Transverse colon (tissue), 4 donors: ENCODE measurements around the gene RHBDD1. TPM values are rescaled to one million over a fixed set of nuclear protein-coding genes. Genes with fewer than 3 reads are reported as not detected.

ENCODE experiments used
- DNase-seq: peaks from one replicate; pipeline ENCODE4 v3.0.0-alpha.2; 2019
- H3K27ac ChIP-seq, 4 donors: fragments of 200-600 bp; sonication (generic); 2 replicates each; pipeline ENCODE4 v1.5.1; 2016 to 2018; ENCODE audit warnings: inconsistent platforms in 4 of 4
- H3K27me3 ChIP-seq: fragments of 200-600 bp; sonication (generic); 2 replicates; pipeline ENCODE4 v1.5.1; 2017; ENCODE audit warnings: inconsistent platforms
- H3K36me3 ChIP-seq, 4 donors: fragments of 200-600 bp; sonication (generic); 2 replicates each; pipeline ENCODE4 v1.5.1; 2017 to 2019; ENCODE audit warnings: inconsistent platforms in 4 of 4
- H3K4me1 ChIP-seq, 4 donors: fragments of 200-600 bp; sonication (generic); 2 replicates each; pipeline ENCODE4 v1.5.1; 2017 to 2020; ENCODE audit warnings: inconsistent platforms in 4 of 4
- H3K4me3 ChIP-seq, 4 donors: fragments of 200-600 bp; sonication (generic); 1 replicate in 1 of 4; 2 replicates in 3 of 4; pipeline versions ENCODE4 v1.5.1 to v1.6.1; 2017 to 2019; ENCODE audit warnings: inconsistent platforms in 4 of 4
- H3K9me3 ChIP-seq, 2 donors: fragments of 200-600 bp; sonication (generic); 2 replicates each; pipeline ENCODE4 v1.5.1; 2017 to 2019; ENCODE audit warnings: inconsistent platforms in 2 of 2
- EP300 ChIP-seq: sonication (generic); formaldehyde crosslinking; IDR thresholded peaks from one replicate; pipeline ENCODE4 v1.6.1; 2017; ENCODE audit warnings: antibody characterized with exemption, low read depth
- POLR2A ChIP-seq: fragments of 450-650 bp; IDR thresholded peaks from one replicate; pipeline ENCODE4 v1.6.1; 2016; ENCODE audit warnings: antibody characterized with exemption, mild to moderate bottlenecking, moderate library complexity
- POLR2AphosphoS5 ChIP-seq, 3 donors: sonication (generic); formaldehyde crosslinking; IDR thresholded peaks; one replicate each; pipeline ENCODE4 v1.6.1; 2016; ENCODE audit warnings: antibody characterized with exemption in 3 of 3
- WGBS, 2 donors: methylation state at CpG; one replicate each; pipeline ENCODE4 v1.1.5; 2018; ENCODE audit warnings: low coverage in 1 of 2; 5-methylcytosine and 5-hydroxymethylcytosine counted together
- in situ Hi-C, 4 donors: fragments of 200-750 bp; cut with MboI; loops; one replicate each; pipeline versions ENCODE4 v1.15.0 to v1.15.1; 2017; ENCODE audit warnings: low sequenced_read_pairs in 3 of 4, low pct_ligation_motif_present in 1 of 4, low pct_unique_long_range_greater_than_20kb in 1 of 4
- intact Hi-C: fragments of 100-400 bp; cut with DNase I; formaldehyde crosslinking; loops from one replicate; pipeline ENCODE4 v1.15.1; 2023; ENCODE audit warnings: low total_unique reads
- total RNA-seq, 4 donors: library from RNA; depleted of rRNA; stranded (reverse); fragments of >200 nt; gene quantifications; one replicate each; pipeline ENCODE4 v1.1.0, GENCODE V29; 2016
- TF ChIP-seq, protein P1 (sequence below), 5 experiments: fragments of 200-600 bp in 3 of 5; fragments of 450-650 bp in 2 of 5; sonication (generic) in 3 of 5; IDR thresholded peaks; 1 replicate in 2 of 5; 2 replicates in 3 of 5; pipeline ENCODE4 v1.5.1; 2016 to 2017; ENCODE audit warnings: antibody characterized with exemption in 5 of 5, inconsistent platforms in 3 of 5, mild to moderate bottlenecking in 2 of 5, moderate library complexity in 1 of 5

RHBDD1 gene
- total RNA-seq, 4 donors from 2014 or later = 11.9 to 47.5 (median 22.5) TPM

GRCh38 chr2:226877491-226877890 is 41.6 kb downstream of the RHBDD1 start:
- 92 to 94% methylated on average over 3 of the region's 3 CpGs for WGBS, 2 donors
- H3K27me3 ChIP-seq = no peaks in the 10 kb centered on the region
- intact Hi-C loops = no loop called here
- no peak overlapping the region for H3K4me3 ChIP-seq
- no peaks in the 10 kb centered on the region for H3K9me3 ChIP-seq
- H3K4me1 ChIP-seq = no peaks in the 10 kb centered on the region
- no peak overlapping the region for H3K27ac ChIP-seq
- H3K36me3 ChIP-seq = no peaks in the 10 kb centered on the region
- in situ Hi-C loops = no loop called here
- TF ChIP-seq POLR2AphosphoS5 (IDR thresholded peaks at IDR 0.05) (no peak), POLR2A (no peak), EP300 (no peak)
- TF ChIP-seq, protein P1, sequence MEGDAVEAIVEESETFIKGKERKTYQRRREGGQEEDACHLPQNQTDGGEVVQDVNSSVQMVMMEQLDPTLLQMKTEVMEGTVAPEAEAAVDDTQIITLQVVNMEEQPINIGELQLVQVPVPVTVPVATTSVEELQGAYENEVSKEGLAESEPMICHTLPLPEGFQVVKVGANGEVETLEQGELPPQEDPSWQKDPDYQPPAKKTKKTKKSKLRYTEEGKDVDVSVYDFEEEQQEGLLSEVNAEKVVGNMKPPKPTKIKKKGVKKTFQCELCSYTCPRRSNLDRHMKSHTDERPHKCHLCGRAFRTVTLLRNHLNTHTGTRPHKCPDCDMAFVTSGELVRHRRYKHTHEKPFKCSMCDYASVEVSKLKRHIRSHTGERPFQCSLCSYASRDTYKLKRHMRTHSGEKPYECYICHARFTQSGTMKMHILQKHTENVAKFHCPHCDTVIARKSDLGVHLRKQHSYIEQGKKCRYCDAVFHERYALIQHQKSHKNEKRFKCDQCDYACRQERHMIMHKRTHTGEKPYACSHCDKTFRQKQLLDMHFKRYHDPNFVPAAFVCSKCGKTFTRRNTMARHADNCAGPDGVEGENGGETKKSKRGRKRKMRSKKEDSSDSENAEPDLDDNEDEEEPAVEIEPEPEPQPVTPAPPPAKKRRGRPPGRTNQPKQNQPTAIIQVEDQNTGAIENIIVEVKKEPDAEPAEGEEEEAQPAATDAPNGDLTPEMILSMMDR (IDR thresholded peaks at IDR 0.05) = no peak
- DNase-seq = no peak

DNA sequence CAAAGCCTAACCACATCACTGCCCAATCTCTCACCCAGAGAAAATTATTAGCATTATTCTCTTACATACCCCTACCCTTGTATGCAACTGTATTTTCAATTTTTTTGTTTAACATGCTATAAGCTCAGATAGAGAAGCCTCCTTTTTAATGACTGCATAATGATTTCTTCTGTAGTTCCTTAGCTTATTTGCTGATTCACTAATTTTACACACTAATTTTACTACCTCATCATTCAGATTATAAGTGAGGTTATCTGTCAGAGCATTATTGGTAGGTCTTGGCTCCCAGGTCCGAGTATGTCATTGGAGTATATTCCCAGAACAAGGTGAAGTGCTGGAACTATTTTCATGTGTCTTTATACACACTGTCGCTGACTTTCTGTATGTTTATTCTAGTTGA is 45.4 kb downstream of the RHBDD1 start:
- no peak for DNase-seq
- in situ Hi-C loops (no loop called here), intact Hi-C loops (no loop called here)
- Histone ChIP-seq H3K27me3 (no peaks in the 10 kb centered on the region), H3K4me3 (no peak overlapping the region), H3K4me1 (no peaks in the 10 kb centered on the region), H3K9me3 (no peaks in the 10 kb centered on the region), H3K36me3 (no peaks in the 10 kb centered on the region), H3K27ac (no peak overlapping the region)
- no peak for TF ChIP-seq EP300
- no peak for TF ChIP-seq POLR2AphosphoS5 (IDR thresholded peaks at IDR 0.05)
- TF ChIP-seq, protein P1 (IDR thresholded peaks at IDR 0.05) = no peak
- TF ChIP-seq POLR2A = no peak
- WGBS, 2 donors = 79 to 95% methylated on average over 2 of the region's 2 CpGs

GRCh38 chr2:226882606-226883005 is 46.8 kb downstream of the RHBDD1 start:
- Histone ChIP-seq H3K4me3 (no peak overlapping the region), H3K27ac (no peak overlapping the region), H3K9me3 (no peaks in the 10 kb centered on the region), H3K27me3 (no peaks in the 10 kb centered on the region), H3K36me3 (no peaks in the 10 kb centered on the region), H3K4me1 (no peaks in the 10 kb centered on the region)
- DNase-seq = no peak
- 95 to 97% methylated on average over 3 to 4 of the region's 4 CpGs for WGBS, 2 donors
- TF ChIP-seq POLR2A = no peak
- in situ Hi-C loops = no loop called here
- intact Hi-C loops = no loop called here

- H3K27ac ChIP-seq = no peak overlapping the region
- no peaks in the 10 kb centered on the region for H3K36me3 ChIP-seq
- H3K4me3 ChIP-seq = no peak overlapping the region
- H3K9me3 ChIP-seq = no peaks in the 10 kb centered on the region
- no peak for TF ChIP-seq POLR2AphosphoS5 (IDR thresholded peaks at IDR 0.05)
- no peak for TF ChIP-seq EP300
- no peak for TF ChIP-seq POLR2A
- TF ChIP-seq, protein P1 (IDR thresholded peaks at IDR 0.05) = no peak
- no peak for DNase-seq
- WGBS, 2 donors = 94% methylated on average over 3 to 4 of the region's 4 CpGs
- intact Hi-C loops (no loop called here), in situ Hi-C loops (no loop called here)
- no peaks in the 10 kb centered on the region for H3K27me3 ChIP-seq
- H3K4me1 ChIP-seq = no peaks in the 10 kb centered on the region
Observed at GRCh38 chr2:226883296-226883795, 47.5 kb downstream of the RHBDD1 start.

DNA sequence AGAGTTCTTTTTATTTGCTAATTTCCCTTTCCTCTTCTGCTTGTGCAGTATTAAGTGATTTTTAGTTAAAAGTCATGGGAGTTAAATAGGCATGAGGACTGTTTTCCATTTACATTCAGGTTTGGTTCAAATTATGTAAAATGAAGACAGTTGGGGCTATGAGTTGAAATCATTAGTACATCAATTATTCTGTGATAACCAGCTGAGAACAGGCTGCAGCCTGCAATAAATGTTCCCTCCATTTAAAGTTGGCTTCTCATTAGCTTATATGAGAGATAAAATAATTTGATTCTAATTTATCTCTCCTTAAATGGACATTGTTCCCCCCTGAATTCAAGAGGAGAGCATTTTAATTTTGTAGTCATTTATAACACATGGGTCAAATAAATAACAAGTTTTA is 48.3 kb downstream of the RHBDD1 start:
- intact Hi-C loops = no loop called here

More for the DNA sequence above, 48.3 kb downstream of the RHBDD1 start:
- H3K4me3 ChIP-seq = no peak overlapping the region
- H3K27me3 ChIP-seq = no peaks in the 10 kb centered on the region
- H3K36me3 ChIP-seq = no peaks in the 10 kb centered on the region
- H3K9me3 ChIP-seq = no peaks in the 10 kb centered on the region
- in situ Hi-C loops = no loop called here
- TF ChIP-seq POLR2A (no peak), EP300 (no peak), POLR2AphosphoS5 (IDR thresholded peaks at IDR 0.05) (no peak)
- TF ChIP-seq, protein P1 (IDR thresholded peaks at IDR 0.05) = no peak
- no peak for DNase-seq
- no peak overlapping the region for H3K27ac ChIP-seq
- H3K4me1 ChIP-seq = no peaks in the 10 kb centered on the region
